Chondrocyte (in vitro differentiated cells): ENCODE data around the gene KLK13. TPM values are rescaled to one million over a fixed set of nuclear protein-coding genes. Genes with fewer than 3 reads are reported as not detected.

Source experiments
- DNase-seq: peaks from one replicate; pipeline ENCODE4 v3.0.0; 2021; ENCODE audit warnings: mixed read lengths, low spot score
- H3K27ac Mint-ChIP-seq: one replicate; pipeline ENCODE4 v1.8.0; 2021; ENCODE audit warnings: mild to moderate bottlenecking, moderate library complexity, mixed read lengths; ENCODE audit not compliant: unreplicated experiment
- H3K27me3 Mint-ChIP-seq: 2 replicates; pipeline ENCODE4 v1.8.0; 2021; ENCODE audit warnings: low read depth, mixed read lengths
- H3K36me3 Mint-ChIP-seq: 2 replicates; pipeline ENCODE4 v1.8.0; 2021; ENCODE audit warnings: low read depth, mixed read lengths
- H3K4me1 Mint-ChIP-seq: 2 replicates; pipeline ENCODE4 v1.8.0; 2021; ENCODE audit warnings: low read depth, mild to moderate bottlenecking, mixed read lengths
- H3K4me3 Mint-ChIP-seq: one replicate; pipeline ENCODE4 v1.8.0; 2021; ENCODE audit warnings: mild to moderate bottlenecking, moderate library complexity, mixed read lengths; ENCODE audit not compliant: unreplicated experiment
- H3K9me3 Mint-ChIP-seq: 2 replicates; pipeline ENCODE4 v1.8.0; 2021; ENCODE audit warnings: low read depth, mixed read lengths
- CTCF ChIP-seq: fragments of 200-600 bp; sonication (generic); IDR thresholded peaks from 2 replicates; pipeline ENCODE4 v1.5.0; 2021; ENCODE audit warnings: antibody characterized with exemption, mild to moderate bottlenecking, moderate library complexity
- total RNA-seq: library from RNA; stranded (reverse); gene quantifications from 3 replicates; pipeline ENCODE4 v1.2.1, GENCODE V29; 2021

The KLK13 gene
- total RNA-seq, 1 donor from 2014 or later: not detected

DNA sequence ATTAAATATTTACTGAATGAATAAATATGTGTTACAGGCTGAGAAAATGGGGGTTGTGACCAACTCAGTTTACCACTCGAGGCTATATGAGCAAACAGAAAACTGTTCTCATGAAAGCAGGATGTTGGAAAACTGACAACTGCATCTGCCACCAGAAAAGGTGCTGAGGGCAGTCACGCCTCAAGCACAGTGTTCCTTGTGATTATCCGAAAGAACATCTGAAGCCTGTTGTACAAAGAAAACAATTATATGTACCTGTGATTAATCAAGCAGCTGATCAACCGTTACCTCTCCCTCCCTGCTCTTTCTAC lies 6.2 kb upstream of the KLK13 start:
- Mint-ChIP-seq H3K36me3 (peaks cover 4% of the 10 kb centered on the region), H3K27me3 (peaks cover 4% of the 10 kb centered on the region), H3K27ac (no peak overlapping the region), H3K9me3 (peaks cover 20% of the 10 kb centered on the region), H3K4me1 (no peaks in the 10 kb centered on the region), H3K4me3 (no peak overlapping the region)
- no peak for DNase-seq
- TF ChIP-seq CTCF: no peak

DNA sequence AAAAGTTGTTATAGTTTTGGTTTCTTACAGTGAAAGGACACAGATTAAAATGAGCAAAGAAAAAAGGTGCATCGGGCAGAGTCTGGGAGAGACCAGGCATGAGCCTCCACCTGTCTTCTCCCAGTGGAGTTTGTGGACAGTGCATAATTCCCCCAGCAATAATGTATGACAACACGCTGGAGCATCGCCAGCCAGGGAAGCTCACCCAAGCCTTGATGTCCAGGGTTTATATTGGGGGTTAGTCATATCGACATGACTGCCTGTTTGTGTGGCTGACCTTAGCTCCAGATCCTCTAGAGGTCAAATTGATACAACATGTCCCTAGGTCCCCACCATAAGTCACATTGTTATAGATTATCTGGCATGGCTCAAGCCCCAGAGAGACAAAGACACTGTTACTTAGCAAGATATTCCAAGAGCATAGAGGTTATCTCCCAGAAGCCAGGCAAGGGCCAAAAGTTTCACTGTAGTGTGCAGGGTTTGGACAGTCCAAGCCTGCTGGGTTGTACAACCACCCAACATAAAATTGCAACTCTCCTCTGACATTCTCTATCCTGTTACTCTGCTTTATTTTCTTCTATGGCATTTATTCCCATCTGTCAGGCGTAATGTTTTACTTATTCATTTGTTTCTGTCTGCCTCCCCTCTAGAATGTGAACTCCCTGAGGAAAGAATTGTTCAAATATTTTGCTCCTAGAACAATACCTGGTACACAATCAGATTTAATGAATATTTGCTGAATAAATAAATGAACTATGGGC lies 5.6 kb upstream of the KLK13 start:
- Mint-ChIP-seq H3K4me3 (no peak overlapping the region), H3K9me3 (peaks cover 20% of the 10 kb centered on the region), H3K27ac (no peak overlapping the region), H3K36me3 (peaks cover 4% of the 10 kb centered on the region), H3K4me1 (no peaks in the 10 kb centered on the region), H3K27me3 (peaks cover 6% of the 10 kb centered on the region)
- no peak for DNase-seq
- TF ChIP-seq CTCF: no peak

GRCh38 chr19:51066393-51067186 lies 1.7 kb upstream of the KLK13 start:
- Mint-ChIP-seq H3K27me3 (peaks cover 11% of the 10 kb centered on the region), H3K27ac (no peak overlapping the region), H3K36me3 (peaks cover 1% of the 10 kb centered on the region), H3K9me3 (peaks cover 4% of the 10 kb centered on the region), H3K4me1 (peaks cover 2% of the 10 kb centered on the region), H3K4me3 (no peak overlapping the region)
- no peak for DNase-seq
- no peak for TF ChIP-seq CTCF

DNA sequence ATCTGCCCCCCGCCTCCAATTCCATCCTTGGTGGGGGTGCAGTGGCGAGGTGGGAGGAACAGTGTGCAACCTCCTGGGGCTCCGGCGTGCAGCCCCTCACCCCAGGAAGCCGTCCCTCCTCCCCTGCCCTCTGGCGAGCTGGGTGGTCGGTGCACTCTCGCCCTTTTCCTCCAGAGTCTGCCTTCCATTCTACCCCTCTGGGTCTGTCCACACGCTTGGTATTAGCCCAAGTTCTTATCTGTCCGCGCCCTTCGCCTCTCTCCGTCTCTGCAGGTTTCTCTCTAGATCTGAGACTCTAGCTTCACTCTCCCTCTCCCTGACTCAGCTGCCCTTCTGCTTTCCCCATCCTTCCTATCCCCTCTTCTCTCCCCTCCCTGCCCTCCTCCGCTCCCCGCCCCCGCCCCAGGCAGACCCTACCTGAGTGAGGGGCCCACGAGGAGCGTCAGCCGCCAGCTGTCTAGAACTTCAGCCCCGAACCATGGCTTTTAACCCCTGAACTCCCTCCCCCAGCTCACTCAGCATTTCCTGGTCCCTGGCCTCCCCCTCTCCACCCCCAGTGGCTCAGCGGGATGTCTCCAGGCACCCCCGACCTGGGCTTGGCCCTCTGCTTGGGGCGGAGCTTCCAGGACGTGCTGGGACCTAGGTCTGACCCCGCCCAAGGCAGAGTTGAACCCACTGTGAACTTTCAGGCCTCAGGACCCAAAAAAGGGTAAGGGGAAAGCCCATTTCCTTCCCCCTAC lies 499 bp upstream of the KLK13 start:
- H3K36me3 Mint-ChIP-seq: peaks cover 1% of the 10 kb centered on the region
- TF ChIP-seq CTCF: no peak
- no peak overlapping the region for H3K4me3 Mint-ChIP-seq
- peaks cover 11% of the 10 kb centered on the region for H3K9me3 Mint-ChIP-seq
- H3K27me3 Mint-ChIP-seq: peaks cover 11% of the 10 kb centered on the region
- H3K27ac Mint-ChIP-seq: no peak overlapping the region
- H3K4me1 Mint-ChIP-seq: peaks cover 2% of the 10 kb centered on the region
- DNase-seq: no peak

- peaks cover 14% of the 10 kb centered on the region for H3K27me3 Mint-ChIP-seq
- H3K36me3 Mint-ChIP-seq: peaks cover 1% of the 10 kb centered on the region
- peaks cover 2% of the 10 kb centered on the region for H3K4me1 Mint-ChIP-seq
- peaks cover 11% of the 10 kb centered on the region for H3K9me3 Mint-ChIP-seq
- DNase-seq: no peak
- no peak overlapping the region for H3K4me3 Mint-ChIP-seq
- no peak overlapping the region for H3K27ac Mint-ChIP-seq
- TF ChIP-seq CTCF: no peak
Measured at GRCh38 chr19:51063664-51064063, 1.2 kb downstream of the KLK13 start.
